ENCODE measurements around the gene TRIP11.
A peak's percentile ranks its signal among the peaks of the same experiment; 100 is the strongest.

The TRIP11 gene

DNA sequence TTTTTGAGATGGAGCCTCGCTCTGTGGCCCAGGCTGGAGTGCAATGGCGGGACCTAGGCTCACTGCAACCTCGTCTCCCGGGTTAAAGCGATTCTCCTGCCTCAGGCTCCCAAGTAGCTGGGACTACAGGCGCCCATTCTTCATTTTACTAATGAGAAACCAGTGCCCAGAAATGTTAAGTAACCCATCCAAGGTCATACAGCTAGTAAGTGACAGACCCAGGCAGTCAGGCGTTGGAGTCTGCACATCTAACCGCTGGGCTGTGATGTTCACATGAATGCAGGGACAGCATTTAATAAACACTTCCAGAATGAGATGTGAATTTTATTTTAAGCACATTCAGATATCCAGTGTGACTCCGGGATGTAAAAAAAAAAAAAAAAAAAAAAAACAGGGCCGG lies 1.3 kb upstream of the TRIP11 start:
- TF ChIP-seq, protein P1, sequence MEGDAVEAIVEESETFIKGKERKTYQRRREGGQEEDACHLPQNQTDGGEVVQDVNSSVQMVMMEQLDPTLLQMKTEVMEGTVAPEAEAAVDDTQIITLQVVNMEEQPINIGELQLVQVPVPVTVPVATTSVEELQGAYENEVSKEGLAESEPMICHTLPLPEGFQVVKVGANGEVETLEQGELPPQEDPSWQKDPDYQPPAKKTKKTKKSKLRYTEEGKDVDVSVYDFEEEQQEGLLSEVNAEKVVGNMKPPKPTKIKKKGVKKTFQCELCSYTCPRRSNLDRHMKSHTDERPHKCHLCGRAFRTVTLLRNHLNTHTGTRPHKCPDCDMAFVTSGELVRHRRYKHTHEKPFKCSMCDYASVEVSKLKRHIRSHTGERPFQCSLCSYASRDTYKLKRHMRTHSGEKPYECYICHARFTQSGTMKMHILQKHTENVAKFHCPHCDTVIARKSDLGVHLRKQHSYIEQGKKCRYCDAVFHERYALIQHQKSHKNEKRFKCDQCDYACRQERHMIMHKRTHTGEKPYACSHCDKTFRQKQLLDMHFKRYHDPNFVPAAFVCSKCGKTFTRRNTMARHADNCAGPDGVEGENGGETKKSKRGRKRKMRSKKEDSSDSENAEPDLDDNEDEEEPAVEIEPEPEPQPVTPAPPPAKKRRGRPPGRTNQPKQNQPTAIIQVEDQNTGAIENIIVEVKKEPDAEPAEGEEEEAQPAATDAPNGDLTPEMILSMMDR (IDR thresholded peaks at IDR 0.05; ENCODE audit: borderline replicate concordance, control extremely low read depth, extremely low read depth, insufficient read depth, missing control alignments), result no peak
- in situ Hi-C loops (cut with MboI; ENCODE audit: low sequenced_read_pairs, unreplicated experiment), result no loop called here
- no peak for DNase-seq (ENCODE audit: low spot score)

DNA sequence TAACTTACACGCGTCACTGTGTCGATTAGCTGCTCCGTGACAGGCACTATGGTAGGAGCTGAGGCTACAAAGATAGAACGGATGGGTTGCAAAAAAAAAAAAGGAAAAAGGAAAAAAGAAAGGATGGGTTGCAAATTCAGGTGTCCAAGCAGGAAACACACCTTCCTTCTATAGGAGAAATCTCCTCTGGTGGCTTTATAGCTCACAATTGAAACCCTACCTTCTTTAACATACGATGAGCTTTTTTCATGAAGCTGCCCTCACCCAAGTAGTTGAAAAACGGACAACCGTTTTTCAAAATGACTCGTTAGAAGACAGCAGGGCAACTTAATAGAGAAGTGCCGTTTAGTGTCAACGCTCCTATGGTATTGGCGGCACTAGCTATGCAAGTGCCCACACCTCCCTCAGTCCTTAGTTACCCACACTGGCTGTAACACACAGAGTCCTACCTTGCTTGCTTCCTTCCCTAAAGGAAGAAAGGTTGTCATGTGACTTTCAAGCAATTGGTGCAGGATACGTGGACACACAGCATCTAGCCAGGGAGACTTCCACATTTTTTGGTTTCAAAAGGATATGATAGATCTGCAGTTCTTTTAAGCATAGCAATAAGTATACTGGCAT lies 682 bp upstream of the TRIP11 start:
- in situ Hi-C loops (cut with MboI; ENCODE audit: low sequenced_read_pairs, unreplicated experiment), result no loop called here
- peak; percentile 43 for DNase-seq (ENCODE audit: low spot score)
- TF ChIP-seq, protein P1 (IDR thresholded peaks at IDR 0.05; ENCODE audit: borderline replicate concordance, control extremely low read depth, extremely low read depth, insufficient read depth, missing control alignments), result no peak

- in situ Hi-C loops (cut with MboI; ENCODE audit: low sequenced_read_pairs, unreplicated experiment), result no loop called here
- TF ChIP-seq, protein P1 (IDR thresholded peaks at IDR 0.05; ENCODE audit: borderline replicate concordance, control extremely low read depth, extremely low read depth, insufficient read depth, missing control alignments), result no peak
- peak; percentile 52 for DNase-seq (ENCODE audit: low spot score)
Measured at GRCh38 chr14:92039063-92039718, 668 bp downstream of the TRIP11 start.

- in situ Hi-C loops (cut with MboI; ENCODE audit: low sequenced_read_pairs, unreplicated experiment), result no loop called here
- no peak for DNase-seq (ENCODE audit: low spot score)
- TF ChIP-seq, protein P1 (IDR thresholded peaks at IDR 0.05; ENCODE audit: borderline replicate concordance, control extremely low read depth, extremely low read depth, insufficient read depth, missing control alignments), result no peak
Measured at GRCh38 chr14:92037989-92038388, 1.9 kb downstream of the TRIP11 start.

GRCh38 chr14:92035890-92036289 lies 4.0 kb downstream of the TRIP11 start:
- DNase-seq (ENCODE audit: low spot score), result no peak
- in situ Hi-C loops (cut with MboI; ENCODE audit: low sequenced_read_pairs, unreplicated experiment), result no loop called here
- TF ChIP-seq, protein P1 (IDR thresholded peaks at IDR 0.05; ENCODE audit: borderline replicate concordance, control extremely low read depth, extremely low read depth, insufficient read depth, missing control alignments), result no peak

GRCh38 chr14:92033906-92034687 lies 5.8 kb downstream of the TRIP11 start:
- DNase-seq (ENCODE audit: low spot score), result no peak
- TF ChIP-seq, protein P1 (IDR thresholded peaks at IDR 0.05; ENCODE audit: borderline replicate concordance, control extremely low read depth, extremely low read depth, insufficient read depth, missing control alignments), result no peak
- in situ Hi-C loops (cut with MboI; ENCODE audit: low sequenced_read_pairs, unreplicated experiment), result no loop called here

Measured in GM13976 (cell line).